ENCODE data around the gene TSBP1. TPM values are rescaled to one million over a fixed set of nuclear protein-coding genes. Genes with fewer than 3 reads are reported as not detected.
A peak's percentile ranks its signal among the peaks of the same experiment; 100 is the strongest.

Gene TSBP1
- total RNA-seq (2021; ENCODE audit: unreplicated experiment) (not detected), Bru-seq, nascent RNA (percentile 4 among the genes with signal in this experiment), BruChase-seq, experiment 1, labeled RNA remaining after a 2-hour chase (percentile 3 among the genes with signal in this experiment), BruChase-seq, experiment 2, labeled RNA remaining after a 6-hour chase (percentile 1 among the genes with signal in this experiment)
- polyA plus RNA-seq (2012; ENCODE audit: insufficient read length), result not detected
- long read RNA-seq, result 0 reads

- in situ Hi-C loops (cut with HindIII; ENCODE audit: low pct_unique_long_range_greater_than_20kb, low sequenced_read_pairs), result no loop called here
- ChIA-PET POLR2A (no interaction called here), CTCF (no interaction called here)
- no peak within 1 kb of the TSS for H3K4me3 ChIP-seq (ENCODE audit: low read depth in 2 of 2, low read length in 2 of 2)
- DNase-seq (ENCODE audit: low read depth, low spot score) (no peak), ATAC-seq (no peak)
- no TSS peak for BruUV-seq (replicated peaks)
- no peak for TF ChIP-seq REST (IDR thresholded peaks at IDR 0.05; ENCODE audit: insufficient read depth in 1 of 2, low read depth in 2 of 2, low read length in 1 of 2)
- TF ChIP-seq TCF7L2 (IDR thresholded peaks at IDR 0.05; ENCODE audit: low read depth, low read length), result no peak
- no peak for TF ChIP-seq CTCF (IDR thresholded peaks at IDR 0.05)
- TF ChIP-seq POLR2AphosphoS5 (IDR thresholded peaks at IDR 0.05; ENCODE audit: low read depth, low read length), result no peak
- no peaks in the 10 kb centered on the region for H3K4me1 ChIP-seq (ENCODE audit: control insufficient read depth, insufficient read depth, low read length)
- no peaks in the 10 kb centered on the region for H3K27me3 ChIP-seq (ENCODE audit: control insufficient read depth, insufficient read depth, low read length)
- no peaks in the 10 kb centered on the region for H3K36me3 ChIP-seq (ENCODE audit: control insufficient read depth, insufficient read depth, low read length)
- no peaks in the 10 kb centered on the region for H3K9me3 ChIP-seq (ENCODE audit: control insufficient read depth, insufficient read depth, low read depth, low read length)
- no peak within 1 kb of the TSS for H3K27ac ChIP-seq (ENCODE audit: low read length)
- intact Hi-C loops (cut with micrococcal nuclease; ENCODE audit: unreplicated experiment), result no loop called here
Observed at GRCh38 chr6:32371803-32372202, at the start of gene TSBP1. TSS of gene TSBP1 (minus strand) at chr6:32371903. CDS start at chr6:32371706, 197 bp downstream.

GRCh38 chr6:32416036-32416435 lies 44.3 kb upstream of the TSBP1 start:
- TF ChIP-seq CTCF (IDR thresholded peaks at IDR 0.05) (no peak), TCF7L2 (IDR thresholded peaks at IDR 0.05; ENCODE audit: low read depth, low read length) (no peak), POLR2AphosphoS5 (IDR thresholded peaks at IDR 0.05; ENCODE audit: low read depth, low read length) (no peak), REST (IDR thresholded peaks at IDR 0.05; ENCODE audit: insufficient read depth in 1 of 2, low read depth in 2 of 2, low read length in 1 of 2) (no peak), SIN3A (IDR thresholded peaks at IDR 0.05; ENCODE audit: borderline replicate concordance, insufficient read depth, low read depth, low read length) (no peak)
- Histone ChIP-seq H3K9me3 (ENCODE audit: control insufficient read depth, insufficient read depth, low read depth, low read length) (no peaks in the 10 kb centered on the region), H3K4me3 (ENCODE audit: low read depth in 2 of 2, low read length in 2 of 2) (peak overlapping the region; percentile 18 to 37; a peak in 3 of 4 replicates), H3K27me3 (ENCODE audit: control insufficient read depth, insufficient read depth, low read length) (peaks cover 42% of the 10 kb centered on the region), H3K4me1 (ENCODE audit: control insufficient read depth, insufficient read depth, low read length) (peaks cover 3% of the 10 kb centered on the region; the same call in 1 of the 2 replicates), H3K36me3 (ENCODE audit: control insufficient read depth, insufficient read depth, low read length) (no peaks in the 10 kb centered on the region), H3K27ac (ENCODE audit: low read length) (no peak overlapping the region)
- intact Hi-C loops (cut with micrococcal nuclease; ENCODE audit: unreplicated experiment), result loop anchor here (5.0 to 10.0 kb wide), 2 partner anchors 381 to 449 kb away; no protein-coding TSS in a partner anchor
- POLR2A ChIA-PET, result no interaction called here
- DNase-seq (ENCODE audit: low read depth, low spot score) (no peak), ATAC-seq (no peak)
- CTCF ChIA-PET, result interaction anchor here (0.6 kb wide), 1 partner anchor 11 kb away, joined by 3 read pairs; no protein-coding TSS in a partner anchor
- no TSS peak for BruUV-seq (replicated peaks)
- in situ Hi-C loops (cut with HindIII; ENCODE audit: low pct_unique_long_range_greater_than_20kb, low sequenced_read_pairs), result no loop called here

Data from Panc1 (cell line).